ENCODE measurements around the gene SLC49A4. TPM values are rescaled to one million over a fixed set of nuclear protein-coding genes. Genes with fewer than 3 reads are reported as not detected.

Gene SLC49A4
- total RNA-seq, 1 donor, result 43.4 TPM

DNA sequence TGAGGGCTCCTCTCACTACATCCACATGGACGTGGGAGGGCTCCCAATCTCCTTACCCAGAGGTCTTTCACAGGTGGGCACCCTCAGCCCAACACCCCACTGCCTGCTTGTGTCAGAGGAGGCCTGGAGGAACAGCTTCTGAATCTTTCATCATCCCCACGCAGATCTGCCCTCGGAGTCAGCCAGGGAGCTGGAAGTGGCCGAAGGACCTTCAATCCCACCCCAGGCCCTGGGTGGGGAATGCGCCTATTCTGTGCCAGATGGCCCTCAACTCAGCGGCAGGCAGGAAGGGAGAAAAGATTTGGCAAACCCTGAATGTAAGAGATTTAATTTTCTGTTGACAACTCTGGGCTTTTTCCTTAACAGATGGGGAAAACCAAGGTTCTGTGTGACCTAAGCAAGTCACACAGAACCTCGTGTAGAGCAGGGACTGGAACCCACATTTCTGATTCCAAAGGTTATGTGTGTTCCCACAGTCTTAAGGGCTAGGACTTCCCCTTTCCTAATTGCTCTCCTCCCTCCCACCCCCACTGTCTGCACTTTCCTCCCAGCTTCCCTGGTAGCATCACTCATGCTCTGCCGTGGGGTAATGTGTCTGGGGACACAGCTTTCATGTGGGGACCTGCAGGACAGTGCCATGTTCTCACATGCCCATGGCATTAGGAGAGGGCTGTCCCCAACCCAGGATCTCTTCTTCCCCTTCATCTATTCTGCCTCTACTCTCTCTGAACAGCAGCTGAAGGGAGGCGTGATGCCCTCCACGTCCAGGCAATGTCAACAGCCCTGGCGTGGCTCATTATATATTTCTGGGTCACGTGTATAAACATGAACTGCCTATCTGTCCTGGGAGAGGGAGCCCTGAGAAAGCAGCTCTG, 134.6 kb downstream of the SLC49A4 start:
- Histone ChIP-seq H3K4me3 (ENCODE audit: insufficient read depth, low read length) (no peak overlapping the region), H3K4me1 (ENCODE audit: insufficient read depth, low read length) (peaks cover 2% of the 10 kb centered on the region), H3K9me3 (ENCODE audit: low read depth, low read length) (no peaks in the 10 kb centered on the region), H3K27ac (ENCODE audit: low read depth, low read length) (no peak overlapping the region), H3K27me3 (ENCODE audit: insufficient read depth, low read length) (peaks cover 40% of the 10 kb centered on the region), H2AFZ (ENCODE audit: low read length) (no peak overlapping the region), H3K79me2 (ENCODE audit: insufficient read depth, low read length) (no peaks in the 10 kb centered on the region), H3K36me3 (ENCODE audit: insufficient read depth, low read length) (no peaks in the 10 kb centered on the region), H3K4me2 (ENCODE audit: insufficient read depth, low read length) (no peak overlapping the region), H4K20me1 (ENCODE audit: insufficient read depth, low read length) (no peaks in the 10 kb centered on the region)
- DNase-seq (ENCODE audit: insufficient read length, low spot score, missing footprints), result peak; percentile 47
- TF ChIP-seq, protein P1, sequence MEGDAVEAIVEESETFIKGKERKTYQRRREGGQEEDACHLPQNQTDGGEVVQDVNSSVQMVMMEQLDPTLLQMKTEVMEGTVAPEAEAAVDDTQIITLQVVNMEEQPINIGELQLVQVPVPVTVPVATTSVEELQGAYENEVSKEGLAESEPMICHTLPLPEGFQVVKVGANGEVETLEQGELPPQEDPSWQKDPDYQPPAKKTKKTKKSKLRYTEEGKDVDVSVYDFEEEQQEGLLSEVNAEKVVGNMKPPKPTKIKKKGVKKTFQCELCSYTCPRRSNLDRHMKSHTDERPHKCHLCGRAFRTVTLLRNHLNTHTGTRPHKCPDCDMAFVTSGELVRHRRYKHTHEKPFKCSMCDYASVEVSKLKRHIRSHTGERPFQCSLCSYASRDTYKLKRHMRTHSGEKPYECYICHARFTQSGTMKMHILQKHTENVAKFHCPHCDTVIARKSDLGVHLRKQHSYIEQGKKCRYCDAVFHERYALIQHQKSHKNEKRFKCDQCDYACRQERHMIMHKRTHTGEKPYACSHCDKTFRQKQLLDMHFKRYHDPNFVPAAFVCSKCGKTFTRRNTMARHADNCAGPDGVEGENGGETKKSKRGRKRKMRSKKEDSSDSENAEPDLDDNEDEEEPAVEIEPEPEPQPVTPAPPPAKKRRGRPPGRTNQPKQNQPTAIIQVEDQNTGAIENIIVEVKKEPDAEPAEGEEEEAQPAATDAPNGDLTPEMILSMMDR (IDR thresholded peaks at IDR 0.05; ENCODE audit: extremely low read depth, low read depth, low read length), result no peak

DNA sequence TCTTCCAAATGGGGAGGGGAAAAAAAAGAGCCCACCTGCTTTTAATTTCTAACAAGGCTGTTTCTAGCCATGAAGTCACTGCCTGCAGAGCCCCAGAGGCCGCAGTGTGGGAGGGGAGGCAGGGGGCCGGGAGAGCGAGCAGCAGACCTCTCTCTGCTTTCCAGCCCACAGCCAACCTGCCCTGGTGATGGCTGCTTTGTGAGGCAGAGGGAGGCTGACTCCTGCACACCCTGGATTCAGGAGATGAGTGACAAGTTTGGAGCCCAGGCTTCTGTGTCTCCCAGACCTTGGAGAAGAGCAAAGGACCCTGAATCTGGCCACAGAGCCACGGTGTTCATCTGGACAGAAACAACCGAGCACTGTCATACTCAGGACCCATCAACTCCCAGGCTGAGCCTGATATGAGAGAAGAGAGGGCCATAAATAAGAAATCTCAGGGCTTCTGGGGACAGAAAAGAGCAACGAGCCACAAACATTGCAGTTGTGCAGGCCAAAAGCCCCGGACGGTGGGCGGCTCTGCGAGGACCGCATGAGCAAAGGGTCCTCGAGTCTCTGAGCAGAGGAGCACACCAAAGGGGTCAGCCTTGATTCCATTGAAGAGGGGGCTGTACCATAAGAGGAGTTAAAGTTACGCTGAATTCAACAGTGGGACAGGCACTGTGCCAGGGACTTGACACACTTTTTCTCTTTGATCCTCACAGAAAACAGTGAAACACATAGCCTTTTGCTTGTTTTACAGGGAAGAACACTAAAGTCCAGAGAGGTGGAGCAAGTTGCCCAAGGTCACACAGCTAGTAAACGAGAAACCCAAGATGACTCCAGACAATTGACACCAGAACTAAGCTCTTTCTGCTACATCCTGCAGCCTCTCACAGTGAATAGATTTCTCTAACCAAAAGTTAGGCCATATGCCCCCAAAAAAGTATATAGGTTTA, 135.5 kb downstream of the SLC49A4 start:
- H3K27me3 ChIP-seq (ENCODE audit: insufficient read depth, low read length), result peaks cover 44% of the 10 kb centered on the region
- no peaks in the 10 kb centered on the region for H3K79me2 ChIP-seq (ENCODE audit: insufficient read depth, low read length)
- H2AFZ ChIP-seq (ENCODE audit: low read length), result no peak overlapping the region
- TF ChIP-seq, protein P1 (IDR thresholded peaks at IDR 0.05; ENCODE audit: extremely low read depth, low read depth, low read length), result no peak
- peak; percentile 4 for DNase-seq (ENCODE audit: insufficient read length, low spot score, missing footprints)
- H3K9me3 ChIP-seq (ENCODE audit: low read depth, low read length), result no peaks in the 10 kb centered on the region
- no peak overlapping the region for H3K27ac ChIP-seq (ENCODE audit: low read depth, low read length)
- H4K20me1 ChIP-seq (ENCODE audit: insufficient read depth, low read length), result no peaks in the 10 kb centered on the region
- peaks cover 2% of the 10 kb centered on the region for H3K4me1 ChIP-seq (ENCODE audit: insufficient read depth, low read length)
- H3K4me3 ChIP-seq (ENCODE audit: insufficient read depth, low read length), result no peak overlapping the region
- no peaks in the 10 kb centered on the region for H3K36me3 ChIP-seq (ENCODE audit: insufficient read depth, low read length)
- no peak overlapping the region for H3K4me2 ChIP-seq (ENCODE audit: insufficient read depth, low read length)

Other genes with a start within 250 kb of the SLC49A4 start
- 29.2 and 33.3 TPM in 2 replicates for gene PARP9, start 230.8 kb upstream of the SLC49A4 start, total RNA-seq
- 30.6 and 33.7 TPM in 2 replicates for gene DTX3L, start 230.7 kb upstream of the SLC49A4 start, total RNA-seq
- gene PARP15, start 217.4 kb upstream of the SLC49A4 start, total RNA-seq, result 3.2 and 3.6 TPM in 2 replicates
- gene PARP14, start 114.2 kb upstream of the SLC49A4 start, total RNA-seq, result 67.2 and 84.3 TPM in 2 replicates
- gene HSPBAP1, start 1.2 kb upstream of the SLC49A4 start, total RNA-seq, result 13.8 and 16.2 TPM in 2 replicates
- gene SEMA5B, start 232.7 kb downstream of the SLC49A4 start, total RNA-seq, result not detected in 2 replicates

All from osteoblast (primary cell).